Fibroblast of upper back skin (primary cell): ENCODE measurements around the gene KDM4C.
"Not testable (repeated sequence)": the region's sequence is repeated elsewhere in the genome, so short reads cannot be mapped to it uniquely, and the experiment has no call there.

Source experiments
- DNase-seq: peaks from one replicate; pipeline ENCODE4 v3.0.0-alpha.2; 2013

The KDM4C gene

DNA sequence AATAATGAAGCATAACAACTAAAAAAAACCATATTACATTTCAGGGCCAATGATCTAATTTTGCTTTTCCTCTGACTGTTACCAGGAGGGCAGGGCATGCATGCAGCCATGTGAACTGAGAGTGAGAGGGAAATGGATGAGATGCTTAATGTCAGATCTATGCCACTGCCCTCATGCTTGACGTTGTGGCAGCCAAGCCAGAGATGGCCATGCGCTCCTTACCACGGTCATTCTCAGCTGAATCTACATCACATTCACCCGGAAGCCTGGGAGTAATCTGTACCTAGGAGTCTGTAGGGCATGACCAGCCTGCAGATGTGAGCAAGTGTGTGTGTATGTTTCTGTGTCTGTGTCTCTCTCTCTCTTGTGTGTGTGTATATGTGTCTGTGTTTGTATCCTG lies 183.7 kb downstream of the KDM4C start:
- DNase-seq: no peak

GRCh38 chr9:6942406-6942805 lies 184.6 kb downstream of the KDM4C start:
- DNase-seq: no peak

GRCh38 chr9:6943293-6943692 lies 185.5 kb downstream of the KDM4C start:
- no peak for DNase-seq

GRCh38 chr9:6944093-6944551 lies 186.3 kb downstream of the KDM4C start:
- DNase-seq: peak; percentile 88

DNA sequence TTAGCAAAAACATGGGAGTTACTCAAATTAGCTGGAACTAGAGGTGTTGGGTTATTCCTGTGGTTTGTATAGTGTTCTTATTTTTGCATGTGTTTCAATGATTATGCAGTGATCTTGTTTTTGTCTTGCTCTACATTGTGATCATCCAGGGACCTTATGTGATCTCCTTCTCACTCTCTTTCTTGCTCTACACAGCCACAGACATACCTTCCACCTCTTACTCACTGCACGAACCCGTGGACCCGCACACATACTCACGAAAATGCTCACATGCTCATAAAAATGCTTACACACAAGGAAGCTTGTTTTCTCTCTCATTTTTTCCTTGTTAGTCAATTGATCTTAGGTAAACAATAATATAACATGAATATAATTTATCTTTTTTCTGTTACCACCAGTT lies 187.1 kb downstream of the KDM4C start:
- DNase-seq: peak; percentile 43

GRCh38 chr9:6945816-6946215 lies 188.0 kb downstream of the KDM4C start:
- DNase-seq: peak; percentile 58

DNA sequence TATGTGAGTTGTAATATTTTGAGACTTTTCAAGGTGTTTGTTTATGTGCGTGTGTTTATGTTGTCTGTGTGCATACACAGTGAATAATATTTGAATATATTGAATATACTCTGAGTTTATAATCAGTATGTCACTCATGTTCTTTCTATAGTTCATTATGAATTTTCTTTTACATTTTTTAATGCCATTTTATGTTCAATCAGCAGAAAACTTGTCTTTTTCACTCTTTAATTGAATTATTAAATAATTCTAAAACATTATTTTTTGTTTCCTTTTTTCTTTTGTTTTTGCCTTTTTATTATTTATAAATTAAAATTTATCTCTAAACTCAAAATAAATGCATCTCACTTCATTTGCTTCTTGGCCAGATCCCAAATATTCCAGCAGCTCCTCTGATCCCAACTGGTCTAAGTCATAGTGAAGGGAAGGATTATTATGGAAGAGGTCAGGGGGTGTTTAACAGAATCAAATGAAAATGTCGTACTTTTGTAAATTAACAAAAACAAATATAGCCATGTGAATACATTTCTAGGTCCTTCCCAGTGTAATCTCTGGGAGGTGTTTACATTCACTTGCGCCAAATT lies 188.9 kb downstream of the KDM4C start:
- DNase-seq: no peak

DNA sequence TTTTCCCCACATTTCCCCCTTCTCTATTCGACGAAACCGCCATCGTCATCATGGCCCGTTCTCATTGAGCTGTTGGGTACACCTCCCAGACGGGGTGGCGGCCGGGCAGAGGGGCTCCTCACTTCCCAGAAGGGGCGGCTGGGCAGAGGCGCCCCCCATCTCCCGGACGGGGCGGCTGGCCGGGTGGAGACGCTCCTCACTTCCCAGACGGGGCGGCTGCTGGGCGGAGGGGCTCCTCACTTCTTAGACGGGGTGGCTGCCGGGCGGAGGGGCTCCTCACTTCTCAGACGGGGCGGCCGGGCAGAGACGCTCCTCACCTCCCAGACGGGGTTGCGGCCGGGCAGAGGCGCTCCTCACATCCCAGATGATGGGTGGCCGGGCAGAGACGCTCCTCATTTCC lies 191.1 kb downstream of the KDM4C start:
- not testable (repeated sequence) for DNase-seq

DNA sequence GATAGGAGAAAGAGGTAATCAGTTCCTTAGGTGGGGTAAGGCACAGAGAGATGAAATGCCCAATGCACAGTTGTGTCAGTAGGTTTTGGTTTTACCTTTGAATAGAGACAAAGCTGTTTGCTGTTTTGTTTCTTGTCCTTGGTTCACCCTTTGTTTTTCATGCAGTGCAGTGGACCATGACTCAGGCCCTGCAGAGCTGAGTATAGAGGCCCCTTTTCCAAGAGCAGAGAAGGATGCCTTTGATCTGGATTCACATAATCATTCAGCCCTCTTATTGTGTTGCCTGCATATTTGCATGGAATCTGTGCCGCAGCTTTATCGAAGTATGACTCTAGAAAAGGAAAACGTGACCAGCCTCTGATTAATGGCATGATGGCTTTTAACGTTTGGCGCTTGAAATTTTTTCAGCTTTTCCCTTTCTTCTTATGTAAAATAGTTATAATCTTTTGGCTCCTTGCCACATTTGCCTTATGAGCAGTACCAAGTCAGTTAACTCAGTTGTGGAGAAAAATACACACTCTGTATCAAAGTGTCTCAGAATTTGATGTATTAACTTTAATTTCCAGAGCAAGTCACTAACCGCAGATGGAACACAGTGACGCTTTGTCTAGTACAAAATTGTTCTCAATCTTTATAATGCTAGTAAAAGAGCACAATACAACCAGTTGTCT lies 197.6 kb downstream of the KDM4C start:
- DNase-seq: peak; percentile 56

- no peak for DNase-seq
Measured at GRCh38 chr9:6956879-6957278, 199.1 kb downstream of the KDM4C start.

- DNase-seq: no peak
Measured at GRCh38 chr9:6959270-6960000, 201.7 kb downstream of the KDM4C start.

GRCh38 chr9:6960777-6961176 lies 203.0 kb downstream of the KDM4C start:
- no peak for DNase-seq

GRCh38 chr9:6961845-6962522 lies 204.2 kb downstream of the KDM4C start:
- no peak for DNase-seq

DNA sequence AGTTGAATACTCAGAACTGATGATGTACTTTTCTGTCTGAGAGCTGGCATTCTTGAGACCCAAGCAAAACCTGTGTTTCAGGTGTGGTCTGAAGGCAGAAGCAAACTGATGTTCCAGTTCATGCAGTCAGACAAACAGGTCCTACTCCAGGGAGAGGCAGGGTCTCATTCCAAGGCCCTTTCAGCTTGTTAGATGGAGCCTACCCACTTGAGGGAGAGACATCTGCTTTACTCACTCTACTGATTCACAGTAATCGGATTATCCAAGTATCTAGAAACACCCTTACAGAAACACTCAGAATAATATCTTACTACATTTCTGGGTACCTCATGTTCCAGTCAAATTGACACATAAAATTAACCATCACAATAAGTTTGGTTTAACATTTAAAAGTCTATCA lies 207.8 kb downstream of the KDM4C start:
- no peak for DNase-seq

GRCh38 chr9:6968271-6968670 lies 210.5 kb downstream of the KDM4C start:
- peak; percentile 61 for DNase-seq

DNA sequence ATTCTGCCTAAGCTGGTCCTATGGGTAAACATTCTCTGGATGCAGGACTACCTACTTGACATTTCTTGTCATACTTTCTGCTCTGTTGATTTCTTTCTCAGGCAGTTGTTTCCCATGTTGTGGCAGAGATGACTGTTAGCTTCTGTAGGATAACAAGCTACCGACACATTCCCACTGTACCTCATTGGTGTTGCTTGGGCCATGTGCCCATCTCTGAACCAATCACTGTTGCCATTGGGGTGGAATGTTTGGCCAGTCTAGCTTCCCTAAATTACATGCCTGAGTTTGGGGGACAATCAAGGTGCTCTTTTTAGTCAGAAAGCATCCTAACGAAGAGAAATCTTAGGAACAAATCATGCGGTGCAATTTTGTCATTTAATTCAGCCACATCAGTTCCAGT lies 212.0 kb downstream of the KDM4C start:
- DNase-seq: no peak

GRCh38 chr9:6973089-6973488 lies 215.3 kb downstream of the KDM4C start:
- DNase-seq: no peak

- no peak for DNase-seq
Measured at GRCh38 chr9:6973762-6974161, 216.0 kb downstream of the KDM4C start.

DNA sequence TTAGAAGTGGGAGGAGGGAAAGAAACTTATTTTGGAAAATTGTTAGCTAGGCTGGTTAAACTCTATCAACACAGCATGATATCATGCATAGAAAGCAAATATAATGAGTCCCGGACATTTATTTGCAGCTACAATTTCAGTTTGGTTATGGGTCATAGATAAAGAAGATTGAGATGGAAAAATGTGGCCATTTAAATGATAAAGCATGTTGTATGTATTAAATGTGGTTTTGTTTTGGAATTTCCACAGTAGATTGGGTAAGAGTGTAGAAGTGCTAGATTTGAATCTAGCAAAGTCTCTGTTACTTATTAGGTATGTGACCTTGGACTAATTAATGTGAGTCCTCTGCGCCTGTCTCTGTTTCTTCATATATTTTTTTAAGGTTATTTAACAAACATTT lies 217.4 kb downstream of the KDM4C start:
- no peak for DNase-seq

- DNase-seq: no peak
Measured at GRCh38 chr9:6977761-6978160, 220.0 kb downstream of the KDM4C start.

DNA sequence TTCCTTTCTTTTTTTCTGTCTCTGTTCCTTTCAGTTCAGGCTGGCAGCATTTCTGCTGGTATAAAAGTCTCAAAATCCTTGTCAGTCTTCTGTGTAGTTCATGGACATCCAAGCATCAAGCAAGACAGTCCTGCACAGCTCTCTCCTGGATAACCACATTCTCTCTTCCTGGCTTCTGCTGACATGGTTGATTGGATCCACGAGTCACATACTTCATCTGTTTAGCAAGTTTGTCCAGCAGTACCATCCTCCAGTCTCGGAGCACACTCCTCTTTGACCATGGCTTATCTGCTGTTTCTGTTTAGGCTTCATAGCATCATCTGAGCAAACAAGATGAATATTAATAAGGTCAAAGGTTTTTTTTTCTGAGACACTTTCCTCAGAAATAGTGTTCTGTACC lies 220.8 kb downstream of the KDM4C start:
- DNase-seq: no peak

DNA sequence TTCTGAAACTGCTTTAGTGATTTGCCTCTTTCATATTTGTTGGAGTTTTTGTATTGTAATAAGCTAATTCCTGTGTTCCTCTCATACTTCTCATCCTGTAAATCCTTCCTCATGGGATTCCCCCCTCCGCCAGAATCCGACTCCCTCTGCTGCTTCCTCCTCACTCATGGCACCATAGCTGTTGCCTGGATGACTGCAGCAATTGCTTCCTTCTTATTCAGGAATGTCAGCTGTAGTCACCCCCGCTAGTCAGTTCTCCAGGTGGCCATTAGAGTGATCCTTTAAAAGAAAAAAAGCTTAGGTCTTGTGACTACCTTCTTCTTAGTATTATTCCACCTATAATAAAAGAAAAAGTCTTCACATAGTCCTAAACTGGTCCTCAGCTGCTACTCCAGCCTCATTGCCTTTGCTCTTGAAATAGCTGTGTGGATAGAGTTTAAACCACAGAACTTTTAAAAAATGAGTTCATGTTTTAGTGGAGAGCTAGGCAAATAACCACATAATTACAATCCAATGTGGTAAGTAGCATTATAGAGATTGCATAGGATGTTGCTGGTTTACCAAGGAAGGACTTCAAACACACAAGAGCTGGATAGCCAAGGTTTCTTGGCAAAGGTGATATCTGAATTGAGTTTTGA lies 227.3 kb downstream of the KDM4C start:
- peak; percentile 20 for DNase-seq

GRCh38 chr9:6986141-6986815 lies 228.5 kb downstream of the KDM4C start:
- no peak for DNase-seq
